ENCODE measurements around the gene CFAP210. TPM values are rescaled to one million over a fixed set of nuclear protein-coding genes. Genes with fewer than 3 reads are reported as not detected.

CFAP210 gene
- total and polyA plus RNA-seq, 4 experiments from 2014 or later: not detected

- DNase-seq: peak in 1 of 5 donors; percentile 11
- H3K36me3 Mint-ChIP-seq: no peaks in the 10 kb centered on the region
- peak overlapping the region in 1 of 2 donors; percentile 48 for H3K4me3 ChIP-seq (ENCODE audit: low read length in 2 of 2)
- peak overlapping the region; percentile 71 to 86 (median 78) for H3K4me3 Mint-ChIP-seq
- H3K9me3 ChIP-seq (ENCODE audit: control insufficient read depth in 1 of 2, low read length in 2 of 2): no peaks in the 10 kb centered on the region
- peaks cover 15% of the 10 kb centered on the region for H3K4me1 ChIP-seq (ENCODE audit: insufficient read depth, low read length)
- peaks cover 5% of the 10 kb centered on the region for H3K27me3 ChIP-seq (ENCODE audit: insufficient read depth, low read length)
- peak overlapping the region in 2 of 7 donors; percentile 8 to 42 for H3K27ac Mint-ChIP-seq
- H3K27me3 Mint-ChIP-seq: peaks cover 17 to 26% of the 10 kb centered on the region in 2 donors
- no peak overlapping the region for H3K27ac ChIP-seq (ENCODE audit: low read depth, low read length)
- H3K36me3 ChIP-seq (ENCODE audit: insufficient read depth, low read length): no peaks in the 10 kb centered on the region
- peaks cover 0 to 2% (median 0%) of the 10 kb centered on the region in 8 donors for H3K9me3 Mint-ChIP-seq
- ChIA-PET CTCF (ENCODE audit: partially characterized antibody) (no interaction called here), POLR2A (ENCODE audit: partially characterized antibody) (no interaction called here)
- intact Hi-C loops (cut with micrococcal nuclease): no loop called here
- H3K4me1 Mint-ChIP-seq: peaks cover 7 to 28% (median 15%) of the 10 kb centered on the region in 4 donors
These were observed 40.1 kb upstream of the CFAP210 start for GRCh38 chr2:169734169-169734847.

GRCh38 chr2:169732583-169733358 lies 38.6 kb upstream of the CFAP210 start:
- Histone ChIP-seq H3K4me1 (ENCODE audit: insufficient read depth, low read length) (peaks cover 15% of the 10 kb centered on the region), H3K9me3 (ENCODE audit: control insufficient read depth in 1 of 2, low read length in 2 of 2) (no peaks in the 10 kb centered on the region), H3K36me3 (ENCODE audit: insufficient read depth, low read length) (no peaks in the 10 kb centered on the region), H3K27me3 (ENCODE audit: insufficient read depth, low read length) (peaks cover 5% of the 10 kb centered on the region), H3K27ac (ENCODE audit: low read depth, low read length) (no peak overlapping the region), H3K4me3 (ENCODE audit: low read length in 2 of 2) (peak overlapping the region in 1 of 2 donors; percentile 41)
- peaks cover 17 to 22% of the 10 kb centered on the region in 2 donors for H3K27me3 Mint-ChIP-seq
- DNase-seq: peak in 1 of 5 donors; percentile 6
- peaks cover 0 to 2% (median 0%) of the 10 kb centered on the region in 8 donors for H3K9me3 Mint-ChIP-seq
- intact Hi-C loops (cut with micrococcal nuclease): no loop called here
- ChIA-PET POLR2A (ENCODE audit: partially characterized antibody) (no interaction called here), CTCF (ENCODE audit: partially characterized antibody) (interaction anchor here (1.0 kb wide), 1 partner anchor 10 kb away, joined by 3 read pairs; no protein-coding TSS in a partner anchor)
- H3K27ac Mint-ChIP-seq: no peak overlapping the region
- peak overlapping the region; percentile 83 to 96 (median 89) for H3K4me3 Mint-ChIP-seq
- H3K4me1 Mint-ChIP-seq: peaks cover 7 to 23% (median 15%) of the 10 kb centered on the region in 4 donors
- H3K36me3 Mint-ChIP-seq: no peaks in the 10 kb centered on the region

- no peak overlapping the region for H3K27ac Mint-ChIP-seq
- peaks cover 15 to 20% of the 10 kb centered on the region in 2 donors for H3K27me3 Mint-ChIP-seq
- peaks cover 5% of the 10 kb centered on the region for H3K27me3 ChIP-seq (ENCODE audit: insufficient read depth, low read length)
- H3K36me3 Mint-ChIP-seq: no peaks in the 10 kb centered on the region
- CTCF ChIA-PET (ENCODE audit: partially characterized antibody): no interaction called here
- peaks cover 7 to 23% (median 15%) of the 10 kb centered on the region in 4 donors for H3K4me1 Mint-ChIP-seq
- H3K4me1 ChIP-seq (ENCODE audit: insufficient read depth, low read length): peaks cover 15% of the 10 kb centered on the region
- no peaks in the 10 kb centered on the region for H3K36me3 ChIP-seq (ENCODE audit: insufficient read depth, low read length)
- H3K9me3 Mint-ChIP-seq: peaks cover 0 to 2% (median 0%) of the 10 kb centered on the region in 8 donors
- no peak overlapping the region for H3K4me3 ChIP-seq (ENCODE audit: low read length in 2 of 2)
- H3K9me3 ChIP-seq (ENCODE audit: control insufficient read depth in 1 of 2, low read length in 2 of 2): no peaks in the 10 kb centered on the region
- no peak overlapping the region for H3K27ac ChIP-seq (ENCODE audit: low read depth, low read length)
- POLR2A ChIA-PET (ENCODE audit: partially characterized antibody): no interaction called here
- peak overlapping the region in 5 of 8 donors; percentile 3 to 26 (median 12) for H3K4me3 Mint-ChIP-seq
- DNase-seq: no peak
- intact Hi-C loops (cut with micrococcal nuclease): no loop called here
These were observed 37.9 kb upstream of the CFAP210 start for GRCh38 chr2:169732075-169732474.

- H3K4me3 Mint-ChIP-seq: no peak overlapping the region
- peaks cover 8% of the 10 kb centered on the region for H3K4me1 ChIP-seq (ENCODE audit: insufficient read depth, low read length)
- CTCF ChIA-PET (ENCODE audit: partially characterized antibody): no interaction called here
- no peak for DNase-seq
- peaks cover 6 to 8% of the 10 kb centered on the region in 2 donors for H3K27me3 Mint-ChIP-seq
- no peaks in the 10 kb centered on the region for H3K27me3 ChIP-seq (ENCODE audit: insufficient read depth, low read length)
- peaks cover 0 to 4% (median 0%) of the 10 kb centered on the region in 8 donors for H3K9me3 Mint-ChIP-seq
- H3K4me1 Mint-ChIP-seq: peaks cover 7 to 18% (median 11%) of the 10 kb centered on the region in 4 donors
- no peak overlapping the region for H3K27ac Mint-ChIP-seq
- no peaks in the 10 kb centered on the region for H3K36me3 ChIP-seq (ENCODE audit: insufficient read depth, low read length)
- H3K27ac ChIP-seq (ENCODE audit: low read depth, low read length): no peak overlapping the region
- H3K4me3 ChIP-seq (ENCODE audit: low read length in 2 of 2): no peak overlapping the region
- intact Hi-C loops (cut with micrococcal nuclease): no loop called here
- H3K36me3 Mint-ChIP-seq: no peaks in the 10 kb centered on the region
- POLR2A ChIA-PET (ENCODE audit: partially characterized antibody): no interaction called here
- no peaks in the 10 kb centered on the region for H3K9me3 ChIP-seq (ENCODE audit: control insufficient read depth in 1 of 2, low read length in 2 of 2)
These were observed 35.0 kb upstream of the CFAP210 start for GRCh38 chr2:169729274-169729605.

GRCh38 chr2:169727065-169727464 lies 32.9 kb upstream of the CFAP210 start:
- Mint-ChIP-seq H3K27ac (no peak overlapping the region), H3K4me1 (peaks cover under 1 to 5% (median 1%) of the 10 kb centered on the region in 4 donors), H3K4me3 (no peak overlapping the region), H3K36me3 (peaks cover 0 to 3% of the 10 kb centered on the region in 2 donors), H3K27me3 (peaks cover under 1 to 3% of the 10 kb centered on the region in 2 donors), H3K9me3 (peaks cover 0 to 4% (median 0%) of the 10 kb centered on the region in 8 donors)
- Histone ChIP-seq H3K27ac (ENCODE audit: low read depth, low read length) (no peak overlapping the region), H3K36me3 (ENCODE audit: insufficient read depth, low read length) (no peaks in the 10 kb centered on the region), H3K4me1 (ENCODE audit: insufficient read depth, low read length) (no peaks in the 10 kb centered on the region), H3K27me3 (ENCODE audit: insufficient read depth, low read length) (no peaks in the 10 kb centered on the region), H3K9me3 (ENCODE audit: control insufficient read depth in 1 of 2, low read length in 2 of 2) (no peaks in the 10 kb centered on the region), H3K4me3 (ENCODE audit: low read length in 2 of 2) (no peak overlapping the region)
- intact Hi-C loops (cut with micrococcal nuclease): no loop called here
- POLR2A ChIA-PET (ENCODE audit: partially characterized antibody): no interaction called here
- CTCF ChIA-PET (ENCODE audit: partially characterized antibody): no interaction called here
- DNase-seq: no peak

- Mint-ChIP-seq H3K4me3 (no peak overlapping the region), H3K4me1 (no peaks in the 10 kb centered on the region), H3K9me3 (peaks cover 0 to 2% (median 0%) of the 10 kb centered on the region in 8 donors), H3K36me3 (peaks cover 0 to 3% of the 10 kb centered on the region in 2 donors), H3K27ac (no peak overlapping the region), H3K27me3 (no peaks in the 10 kb centered on the region)
- no peaks in the 10 kb centered on the region for H3K27me3 ChIP-seq (ENCODE audit: insufficient read depth, low read length)
- H3K36me3 ChIP-seq (ENCODE audit: insufficient read depth, low read length): no peaks in the 10 kb centered on the region
- ChIA-PET POLR2A (ENCODE audit: partially characterized antibody) (no interaction called here), CTCF (ENCODE audit: partially characterized antibody) (no interaction called here)
- no peaks in the 10 kb centered on the region for H3K9me3 ChIP-seq (ENCODE audit: control insufficient read depth in 1 of 2, low read length in 2 of 2)
- H3K27ac ChIP-seq (ENCODE audit: low read depth, low read length): no peak overlapping the region
- no peak overlapping the region for H3K4me3 ChIP-seq (ENCODE audit: low read length in 2 of 2)
- no peak for DNase-seq
- H3K4me1 ChIP-seq (ENCODE audit: insufficient read depth, low read length): no peaks in the 10 kb centered on the region
- intact Hi-C loops (cut with micrococcal nuclease): no loop called here
These were observed 26.8 kb upstream of the CFAP210 start for GRCh38 chr2:169721016-169721415.

GRCh38 chr2:169718930-169719504 lies 24.8 kb upstream of the CFAP210 start:
- H3K9me3 ChIP-seq (ENCODE audit: control insufficient read depth in 1 of 2, low read length in 2 of 2): no peaks in the 10 kb centered on the region
- no peak overlapping the region for H3K4me3 ChIP-seq (ENCODE audit: low read length in 2 of 2)
- peak overlapping the region in 1 of 8 donors; percentile 27 for H3K4me3 Mint-ChIP-seq
- no peaks in the 10 kb centered on the region for H3K36me3 ChIP-seq (ENCODE audit: insufficient read depth, low read length)
- H3K27me3 Mint-ChIP-seq: no peaks in the 10 kb centered on the region
- ChIA-PET POLR2A (ENCODE audit: partially characterized antibody) (no interaction called here), CTCF (ENCODE audit: partially characterized antibody) (no interaction called here)
- intact Hi-C loops (cut with micrococcal nuclease): no loop called here
- no peak for DNase-seq
- no peaks in the 10 kb centered on the region for H3K4me1 Mint-ChIP-seq
- H3K27me3 ChIP-seq (ENCODE audit: insufficient read depth, low read length): no peaks in the 10 kb centered on the region
- H3K9me3 Mint-ChIP-seq: no peaks in the 10 kb centered on the region
- H3K27ac Mint-ChIP-seq: no peak overlapping the region
- peaks cover 0 to 3% of the 10 kb centered on the region in 2 donors for H3K36me3 Mint-ChIP-seq
- no peaks in the 10 kb centered on the region for H3K4me1 ChIP-seq (ENCODE audit: insufficient read depth, low read length)
- no peak overlapping the region for H3K27ac ChIP-seq (ENCODE audit: low read depth, low read length)
